Neural crest cell (in vitro differentiated cells): ENCODE results near the gene CDK6. TPM values are rescaled to one million over a fixed set of nuclear protein-coding genes. Genes with fewer than 3 reads are reported as not detected.

Experiments
- DNase-seq: peaks from one replicate; pipeline ENCODE4 v3.0.0; 2021; ENCODE audit warnings: low read depth, mixed read lengths, low spot score
- H3K27ac Mint-ChIP-seq: one replicate; pipeline ENCODE4 v1.8.0; 2021; ENCODE audit warnings: mild to moderate bottlenecking, mixed read lengths; ENCODE audit not compliant: unreplicated experiment
- H3K27me3 Mint-ChIP-seq: 2 replicates; pipeline ENCODE4 v1.8.0; 2021; ENCODE audit warnings: low read depth, mild to moderate bottlenecking, mixed read lengths
- H3K36me3 Mint-ChIP-seq: 2 replicates; pipeline ENCODE4 v1.8.0; 2021; ENCODE audit warnings: low read depth, mild to moderate bottlenecking, mixed read lengths
- H3K4me1 Mint-ChIP-seq: 2 replicates; pipeline ENCODE4 v1.8.0; 2021; ENCODE audit warnings: mixed read lengths
- H3K4me3 Mint-ChIP-seq: one replicate; pipeline ENCODE4 v1.8.0; 2021; ENCODE audit warnings: mild to moderate bottlenecking, mixed read lengths
- H3K9me3 Mint-ChIP-seq: 2 replicates; pipeline ENCODE4 v1.8.0; 2021; ENCODE audit warnings: mixed read lengths
- CTCF ChIP-seq: fragments of 200-600 bp; sonication (generic); conservative IDR thresholded peaks from 2 replicates; pipeline ENCODE4 v1.5.0; 2021; ENCODE audit warnings: antibody characterized with exemption, mild to moderate bottlenecking
- total RNA-seq: library from RNA; stranded (reverse); gene quantifications from 2 replicates; pipeline ENCODE4 v1.2.1, GENCODE V29; 2021

The CDK6 gene
- total RNA-seq, 1 donor from 2014 or later: 42.9 TPM

GRCh38 chr7:92598310-92598981 lies 237.9 kb downstream of the CDK6 start:
- Mint-ChIP-seq H3K36me3 (no peaks in the 10 kb centered on the region), H3K27ac (no peak overlapping the region), H3K9me3 (no peaks in the 10 kb centered on the region), H3K4me1 (no peaks in the 10 kb centered on the region), H3K4me3 (no peak overlapping the region), H3K27me3 (peaks cover 20% of the 10 kb centered on the region)
- TF ChIP-seq CTCF: no peak
- no peak for DNase-seq

- no peaks in the 10 kb centered on the region for H3K4me1 Mint-ChIP-seq
- H3K9me3 Mint-ChIP-seq: no peaks in the 10 kb centered on the region
- no peaks in the 10 kb centered on the region for H3K36me3 Mint-ChIP-seq
- no peak for TF ChIP-seq CTCF
- no peak overlapping the region for H3K27ac Mint-ChIP-seq
- peaks cover 46% of the 10 kb centered on the region for H3K27me3 Mint-ChIP-seq
- no peak for DNase-seq
- H3K4me3 Mint-ChIP-seq: no peak overlapping the region
Measured at GRCh38 chr7:92595281-92595680, 241.1 kb downstream of the CDK6 start.

- no peak for DNase-seq
- Mint-ChIP-seq H3K36me3 (no peaks in the 10 kb centered on the region), H3K27ac (no peak overlapping the region), H3K9me3 (no peaks in the 10 kb centered on the region), H3K4me1 (no peaks in the 10 kb centered on the region), H3K4me3 (no peak overlapping the region), H3K27me3 (peaks cover 46% of the 10 kb centered on the region)
- no peak for TF ChIP-seq CTCF
Measured at GRCh38 chr7:92594746-92595145, 241.6 kb downstream of the CDK6 start.

- no peak for DNase-seq
- H3K9me3 Mint-ChIP-seq: no peaks in the 10 kb centered on the region
- peaks cover 42% of the 10 kb centered on the region for H3K27me3 Mint-ChIP-seq
- no peaks in the 10 kb centered on the region for H3K36me3 Mint-ChIP-seq
- no peak overlapping the region for H3K27ac Mint-ChIP-seq
- peaks cover 25% of the 10 kb centered on the region for H3K4me1 Mint-ChIP-seq
- H3K4me3 Mint-ChIP-seq: peak overlapping the region; percentile 85
- TF ChIP-seq CTCF: no peak
Measured at GRCh38 chr7:92590711-92591310, 245.6 kb downstream of the CDK6 start.

- Mint-ChIP-seq H3K27ac (no peak overlapping the region), H3K27me3 (peaks cover 30% of the 10 kb centered on the region), H3K4me3 (peak overlapping the region; percentile 85), H3K4me1 (peaks cover 28% of the 10 kb centered on the region), H3K9me3 (no peaks in the 10 kb centered on the region), H3K36me3 (peaks cover 2% of the 10 kb centered on the region)
- no peak for DNase-seq
- no peak for TF ChIP-seq CTCF
Measured at GRCh38 chr7:92589056-92589455, 247.3 kb downstream of the CDK6 start.
